ENCODE measurements around the gene HOXA9. TPM values are rescaled to one million over a fixed set of nuclear protein-coding genes. Genes with fewer than 3 reads are reported as not detected.

The HOXA9 gene
- polyA plus RNA-seq, 1 donor (not counting 4 experiments of a cell fraction or from before 2014, with no cell fraction given): 28.1 TPM

DNA sequence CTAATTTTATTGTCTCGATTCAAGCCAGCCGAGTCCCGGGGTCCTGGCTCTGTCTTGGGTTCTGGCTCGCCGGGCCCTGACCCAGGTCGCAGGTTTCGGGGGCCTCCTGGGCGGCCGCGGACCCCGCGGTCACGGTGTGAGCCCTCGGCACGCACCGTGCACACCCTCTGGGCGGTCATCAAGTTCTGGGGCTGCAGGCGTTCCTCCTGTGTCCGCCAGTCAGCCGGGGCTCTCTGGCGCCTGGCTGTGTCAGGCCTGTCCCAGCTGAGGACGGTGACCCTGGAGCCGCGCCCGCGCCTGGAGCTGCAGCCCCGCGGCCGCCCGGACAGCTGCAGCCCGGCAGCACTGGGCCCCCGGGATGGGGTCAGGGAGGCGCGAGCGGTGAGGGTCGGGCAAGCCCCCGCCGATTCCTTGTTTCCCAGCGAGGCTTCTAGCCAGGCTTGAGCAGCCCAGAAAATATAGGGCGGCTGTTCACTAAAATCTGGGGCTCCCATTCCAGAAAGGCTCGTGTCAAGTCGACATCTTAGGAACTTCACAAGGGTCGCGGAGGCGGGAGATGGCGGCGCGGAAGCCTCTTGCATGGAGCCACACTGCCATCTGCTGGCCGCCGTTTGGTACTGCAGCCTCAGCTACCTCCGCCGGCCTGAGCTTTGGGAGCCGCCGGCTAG lies 4.7 kb downstream of the HOXA9 start:
- Histone ChIP-seq H3K9me3 (ENCODE audit: control insufficient read depth, low read depth, low read length) (no peaks in the 10 kb centered on the region), H3K79me2 (ENCODE audit: control insufficient read depth, insufficient read depth, low read length) (peaks cover 53% of the 10 kb centered on the region), H2AFZ (ENCODE audit: control insufficient read depth, low read length) (peak overlapping the region; percentile 87), H3K4me3 (ENCODE audit: control insufficient read depth in 2 of 3, extremely low read depth in 1 of 3, insufficient read depth in 2 of 3, low read depth in 1 of 3, low read length in 3 of 3) (peak overlapping the region; percentile 78 to 94 (median 80)), H3K36me3 (ENCODE audit: control insufficient read depth in 2 of 2, extremely low read depth in 1 of 2, insufficient read depth in 2 of 2, low read length in 2 of 2) (peaks cover 4 to 10% of the 10 kb centered on the region in 2 experiments), H3K9me1 (ENCODE audit: control insufficient read depth, extremely low read depth, insufficient read depth, low read length) (no peaks in the 10 kb centered on the region), H3K27ac (ENCODE audit: control insufficient read depth, insufficient read depth, low read length) (peak overlapping the region; percentile 87), H4K20me1 (ENCODE audit: control insufficient read depth, extremely low read depth, insufficient read depth, low read length) (no peaks in the 10 kb centered on the region), H3K4me1 (ENCODE audit: control insufficient read depth, extremely low read depth, insufficient read depth, low read length) (peaks cover 42% of the 10 kb centered on the region), H3K4me2 (ENCODE audit: control insufficient read depth, extremely low read depth, insufficient read depth, low read depth, low read length) (peak overlapping the region; percentile 98), H3K9ac (ENCODE audit: control insufficient read depth, extremely low read depth, insufficient read depth, low read length) (peak overlapping the region; percentile 90), H3K27me3 (ENCODE audit: control insufficient read depth, extremely low read depth, insufficient read depth, low read length) (no peaks in the 10 kb centered on the region)
- peak; percentile 69 for FAIRE-seq
- TF ChIP-seq EZH2 (IDR thresholded peaks at IDR 0.05; ENCODE audit: low read length): no peak
- TF ChIP-seq CTCF (optimal IDR thresholded peaks at IDR 0.05 in 1 of 3, IDR thresholded peaks at IDR 0.05 in 1 of 3, conservative IDR thresholded peaks at IDR 0.05 in 1 of 3; ENCODE audit: extremely low read depth in 1 of 3, insufficient read depth in 2 of 3, low read length in 3 of 3): peak in 2 of 3 experiments; percentile 79 to 99
- no peak for DNase-seq (ENCODE audit: low read depth, low spot score)
- dilution Hi-C loops (cut with MboI; ENCODE audit: extremely low pct_ligation_motif_present, low sequenced_read_pairs): no loop called here

DNA sequence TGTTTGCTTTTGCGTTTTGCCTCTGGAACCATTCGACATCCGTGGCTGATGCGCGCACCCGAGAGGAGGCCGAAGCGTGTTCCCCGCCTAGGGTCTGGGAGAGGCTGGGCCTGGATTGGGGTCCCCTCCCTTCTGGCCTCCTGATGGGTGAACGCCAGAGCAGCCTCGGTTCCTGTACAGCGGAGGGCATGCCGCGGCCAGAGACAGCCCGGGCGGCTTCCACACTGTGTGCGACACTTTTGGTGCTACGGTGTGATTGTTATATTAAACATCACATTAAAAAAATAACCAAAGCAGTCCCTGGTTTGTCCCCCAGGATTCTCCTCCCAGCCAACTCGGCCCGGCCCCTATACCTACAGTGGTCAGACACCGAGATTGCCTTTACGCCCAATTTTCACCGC lies 5.2 kb downstream of the HOXA9 start:
- no peak for DNase-seq (ENCODE audit: low read depth, low spot score)
- H3K79me2 ChIP-seq (ENCODE audit: control insufficient read depth, insufficient read depth, low read length): peaks cover 54% of the 10 kb centered on the region
- peak overlapping the region; percentile 78 to 94 (median 80) for H3K4me3 ChIP-seq (ENCODE audit: control insufficient read depth in 2 of 3, extremely low read depth in 1 of 3, insufficient read depth in 2 of 3, low read depth in 1 of 3, low read length in 3 of 3)
- H3K9me3 ChIP-seq (ENCODE audit: control insufficient read depth, low read depth, low read length): no peaks in the 10 kb centered on the region
- no peaks in the 10 kb centered on the region for H3K9me1 ChIP-seq (ENCODE audit: control insufficient read depth, extremely low read depth, insufficient read depth, low read length)
- dilution Hi-C loops (cut with MboI; ENCODE audit: extremely low pct_ligation_motif_present, low sequenced_read_pairs): no loop called here
- TF ChIP-seq CTCF (optimal IDR thresholded peaks at IDR 0.05 in 1 of 3, IDR thresholded peaks at IDR 0.05 in 1 of 3, conservative IDR thresholded peaks at IDR 0.05 in 1 of 3; ENCODE audit: extremely low read depth in 1 of 3, insufficient read depth in 2 of 3, low read length in 3 of 3): no peak
- TF ChIP-seq EZH2 (IDR thresholded peaks at IDR 0.05; ENCODE audit: low read length): no peak
- peaks cover 48% of the 10 kb centered on the region for H3K4me1 ChIP-seq (ENCODE audit: control insufficient read depth, extremely low read depth, insufficient read depth, low read length)
- peak overlapping the region; percentile 87 for H3K27ac ChIP-seq (ENCODE audit: control insufficient read depth, insufficient read depth, low read length)
- H4K20me1 ChIP-seq (ENCODE audit: control insufficient read depth, extremely low read depth, insufficient read depth, low read length): no peaks in the 10 kb centered on the region
- H3K4me2 ChIP-seq (ENCODE audit: control insufficient read depth, extremely low read depth, insufficient read depth, low read depth, low read length): peak overlapping the region; percentile 98
- H2AFZ ChIP-seq (ENCODE audit: control insufficient read depth, low read length): peak overlapping the region; percentile 87
- H3K27me3 ChIP-seq (ENCODE audit: control insufficient read depth, extremely low read depth, insufficient read depth, low read length): no peaks in the 10 kb centered on the region
- H3K9ac ChIP-seq (ENCODE audit: control insufficient read depth, extremely low read depth, insufficient read depth, low read length): peak overlapping the region; percentile 90
- peaks cover 4 to 10% of the 10 kb centered on the region in 2 experiments for H3K36me3 ChIP-seq (ENCODE audit: control insufficient read depth in 2 of 2, extremely low read depth in 1 of 2, insufficient read depth in 2 of 2, low read length in 2 of 2)
- peak; percentile 41 for FAIRE-seq

Measured in keratinocyte (primary cell).